H9 (cell line): ENCODE results near the gene CREB5. TPM values are rescaled to one million over a fixed set of nuclear protein-coding genes. Genes with fewer than 3 reads are reported as not detected.

Experiments used
- DNase-seq: peaks from one replicate; pipeline ENCODE4 v3.0.0-alpha.2; 2017
- H2AFZ ChIP-seq: one replicate; pipeline ENCODE4 v1.6.1; 2013; ENCODE audit warnings: mild to moderate bottlenecking, low read length, control low read depth, moderate library complexity
- H2AK5ac ChIP-seq: 2 replicates; pipeline ENCODE4 v1.6.1; 2013; ENCODE audit warnings: low read length, control low read depth, mixed read lengths; ENCODE audit not compliant: insufficient read length
- H2BK120ac ChIP-seq: one replicate; pipeline ENCODE4 v1.6.1; 2013; ENCODE audit warnings: low read depth, mild to moderate bottlenecking, low read length, control low read depth, inconsistent platforms; ENCODE audit not compliant: poor library complexity, severe bottlenecking
- H2BK12ac ChIP-seq: 2 replicates; pipeline ENCODE4 v1.6.1; 2013; ENCODE audit warnings: low read length, control low read depth, mixed read lengths, low read depth; ENCODE audit not compliant: insufficient read length
- H2BK15ac ChIP-seq: 2 replicates; pipeline ENCODE4 v1.6.1; 2013; ENCODE audit warnings: low read depth, low read length, control low read depth
- H2BK20ac ChIP-seq: one replicate; pipeline ENCODE4 v1.6.1; 2013; ENCODE audit warnings: low read depth, mild to moderate bottlenecking, low read length, control low read depth, inconsistent platforms; ENCODE audit not compliant: poor library complexity, severe bottlenecking
- H2BK5ac ChIP-seq: 2 replicates; pipeline ENCODE4 v1.6.1; 2013; ENCODE audit warnings: low read length, control low read depth, mixed read lengths; ENCODE audit not compliant: insufficient read length
- H3K14ac ChIP-seq: 2 replicates; pipeline ENCODE4 v1.6.1; 2013; ENCODE audit warnings: low read length, control low read depth; ENCODE audit not compliant: insufficient read depth
- H3K18ac ChIP-seq: 2 replicates; pipeline ENCODE4 v1.6.1; 2013; ENCODE audit warnings: low read depth, mild to moderate bottlenecking, mixed read lengths, low read length, control low read depth; ENCODE audit not compliant: insufficient read length
- H3K23ac ChIP-seq: 2 replicates; pipeline ENCODE4 v1.6.1; 2013; ENCODE audit warnings: low read length, control low read depth, mixed read lengths, low read depth; ENCODE audit not compliant: insufficient read length
- H3K23me2 ChIP-seq: 2 replicates; pipeline ENCODE4 v1.6.1; 2013; ENCODE audit warnings: low read depth, mild to moderate bottlenecking, mixed read lengths, low read length, control low read depth; ENCODE audit not compliant: insufficient read length, poor library complexity, severe bottlenecking
- H3K27ac ChIP-seq: 2 replicates; pipeline ENCODE4 v1.5.1; 2013; ENCODE audit warnings: low read length, control low read depth, mixed read lengths, low read depth; ENCODE audit not compliant: insufficient read length
- H3K27me3 ChIP-seq: 2 replicates; pipeline ENCODE4 v1.6.1; 2013; ENCODE audit warnings: low read length, control low read depth, inconsistent platforms; ENCODE audit not compliant: insufficient read depth
- H3K4ac ChIP-seq: 2 replicates; pipeline ENCODE4 v1.6.1; 2013; ENCODE audit warnings: low read depth, mild to moderate bottlenecking, control low read depth, inconsistent platforms, low read length, moderate library complexity
- H3K4me1 ChIP-seq: 2 replicates; pipeline ENCODE4 v1.6.1; 2013; ENCODE audit warnings: low read length, control low read depth, inconsistent platforms; ENCODE audit not compliant: insufficient read depth
- H3K4me2 ChIP-seq: 2 replicates; pipeline ENCODE4 v1.6.1; 2013; ENCODE audit warnings: low read length, control low read depth, mixed read lengths; ENCODE audit not compliant: insufficient read length, insufficient read depth
- H3K56ac ChIP-seq: 2 replicates; pipeline ENCODE4 v1.6.1; 2013; ENCODE audit warnings: low read depth, mild to moderate bottlenecking, mixed read lengths, low read length, control low read depth; ENCODE audit not compliant: insufficient read length
- H3K79me1 ChIP-seq: 2 replicates; pipeline ENCODE4 v1.6.1; 2013; ENCODE audit warnings: low read depth, mild to moderate bottlenecking, moderate library complexity, low read length, control low read depth, inconsistent platforms; ENCODE audit not compliant: insufficient read depth, poor library complexity, severe bottlenecking
- H3K79me2 ChIP-seq: 2 replicates; pipeline ENCODE4 v1.6.1; 2013; ENCODE audit warnings: low read length, control low read depth, inconsistent platforms; ENCODE audit not compliant: insufficient read depth
- H3K9ac ChIP-seq: 2 replicates; pipeline ENCODE4 v1.6.1; 2013; ENCODE audit warnings: low read length, control low read depth, mixed read lengths; ENCODE audit not compliant: insufficient read length; ENCODE audit errors: extremely low read depth
- H3K9me3 ChIP-seq: one replicate; pipeline ENCODE4 v1.6.1; 2013; ENCODE audit warnings: low read depth, low read length, inconsistent platforms; ENCODE audit not compliant: control insufficient read depth
- H3T11ph ChIP-seq: one replicate; pipeline ENCODE4 v1.6.1; 2013; ENCODE audit warnings: mild to moderate bottlenecking, low read length, control low read depth, inconsistent platforms
- H4K20me1 ChIP-seq: one replicate; pipeline ENCODE4 v1.6.1; 2013; ENCODE audit not compliant: control insufficient read depth, insufficient read length, insufficient read depth
- H4K5ac ChIP-seq: 2 replicates; pipeline ENCODE4 v1.6.1; 2013; ENCODE audit warnings: low read depth, mild to moderate bottlenecking, mixed read lengths, low read length, control low read depth; ENCODE audit not compliant: insufficient read length
- H4K8ac ChIP-seq: replicated peaks from 2 replicates; pipeline ENCODE4 v1.6.1; 2013; ENCODE audit warnings: low read length, control low read depth, mixed read lengths, low read depth; ENCODE audit not compliant: insufficient read length
- H4K91ac ChIP-seq: 2 replicates; pipeline ENCODE4 v1.6.1; 2013; ENCODE audit warnings: low read depth, mild to moderate bottlenecking, moderate library complexity, mixed read lengths, low read length, control low read depth; ENCODE audit not compliant: insufficient read length
- H3K27ac Mint-ChIP-seq, 3 experiments: 2 replicates in 2 of 3; 3 replicates in 1 of 3; pipeline ENCODE4 v1.8.0; 2020 to 2021; ENCODE audit warnings: mixed read lengths in 3 of 3, mild to moderate bottlenecking in 1 of 3, moderate library complexity in 1 of 3
- H3K27me3 Mint-ChIP-seq: 2 replicates; pipeline ENCODE4 v1.8.0; 2021; ENCODE audit warnings: low read depth, mild to moderate bottlenecking, moderate library complexity, mixed read lengths
- H3K36me3 Mint-ChIP-seq, 3 experiments: 2 replicates in 2 of 3; 3 replicates in 1 of 3; pipeline ENCODE4 v1.8.0; 2020 to 2021; ENCODE audit warnings: low read depth in 3 of 3, mixed read lengths in 3 of 3; ENCODE audit not compliant: insufficient read depth in 1 of 3
- H3K4me1 Mint-ChIP-seq, 2 experiments: 2 replicates each; pipeline ENCODE4 v1.8.0; 2020; ENCODE audit warnings: mixed read lengths in 2 of 2
- H3K4me3 Mint-ChIP-seq, 2 experiments: 2 replicates in 1 of 2; 3 replicates in 1 of 2; pipeline ENCODE4 v1.8.0; 2020 to 2021; ENCODE audit warnings: mild to moderate bottlenecking in 2 of 2, mixed read lengths in 2 of 2, moderate library complexity in 1 of 2
- H3K9me3 Mint-ChIP-seq, 2 experiments: 2 replicates in 1 of 2; 3 replicates in 1 of 2; pipeline ENCODE4 v1.8.0; 2020; ENCODE audit warnings: mild to moderate bottlenecking in 2 of 2, mixed read lengths in 2 of 2, moderate library complexity in 1 of 2
- CTCF ChIP-seq: fragments of 200-600 bp; sonication (generic); conservative IDR thresholded peaks from 3 replicates; pipeline ENCODE4 v1.8.0; 2021; ENCODE audit warnings: antibody characterized with exemption, mild to moderate bottlenecking
- WGBS: extraction: QIAGEN DNeasy Blood & Tissue Kit; methylation state at CpG from one replicate; pipeline ENCODE4 v1.1.7; 2013; ENCODE audit warnings: missing lambda C conversion rate, low lambda C conversion rate, mixed read lengths; ENCODE audit not compliant: insufficient read length; ENCODE audit errors: extremely low coverage; 5-methylcytosine and 5-hydroxymethylcytosine counted together
- total RNA-seq: library from RNA; stranded (reverse); gene quantifications from 2 replicates; pipeline ENCODE4 v1.2.1, GENCODE V29; 2021

Gene CREB5
- total RNA-seq, 1 experiment from 2014 or later, result 4.0 TPM

GRCh38 chr7:28390426-28390825 lies 21.9 kb upstream of the CREB5 start:
- Mint-ChIP-seq H3K36me3 (no peaks in the 10 kb centered on the region), H3K27me3 (no peaks in the 10 kb centered on the region), H3K9me3 (no peaks in the 10 kb centered on the region), H3K4me3 (no peak overlapping the region), H3K4me1 (peaks cover 6% of the 10 kb centered on the region in 2 experiments), H3K27ac (no peak overlapping the region)
- Histone ChIP-seq H2BK20ac (no peak overlapping the region), H3K79me1 (no peaks in the 10 kb centered on the region), H3K23ac (no peak overlapping the region), H2BK5ac (no peak overlapping the region), H3K79me2 (no peaks in the 10 kb centered on the region), H4K91ac (no peak overlapping the region), H2AK5ac (no peak overlapping the region), H3K27ac (no peak overlapping the region), H3K4ac (no peak overlapping the region), H4K20me1 (no peaks in the 10 kb centered on the region), H3K27me3 (no peaks in the 10 kb centered on the region), H3K4me1 (no peaks in the 10 kb centered on the region; the same call in 1 of the 2 replicates), H3T11ph (no peak overlapping the region), H3K23me2 (no peaks in the 10 kb centered on the region), H2BK12ac (no peak overlapping the region), H3K9me3 (no peaks in the 10 kb centered on the region), H2AFZ (no peak overlapping the region), H4K8ac (no peak overlapping the region), H4K5ac (no peak overlapping the region), H3K9ac (no peak overlapping the region), H3K18ac (no peak overlapping the region), H3K4me2 (no peak overlapping the region), H3K14ac (no peak overlapping the region), H3K56ac (no peak overlapping the region), H2BK120ac (no peak overlapping the region), H2BK15ac (no peak overlapping the region)
- WGBS, result no CpG with 5 or more reads among the region's 3 CpGs
- no peak for DNase-seq
- TF ChIP-seq CTCF, result no peak
